HL-60 (cell line): ENCODE data around the gene FOXP2.

Source experiments
- CTCF ChIP-seq: IDR thresholded peaks from one replicate; pipeline ENCODE4 v1.5.1; 2011; ENCODE audit warnings: low read length, control low read depth, inconsistent platforms; ENCODE audit not compliant: insufficient read depth
- GABPA ChIP-seq: IDR thresholded peaks from 2 replicates; pipeline ENCODE4 v1.6.1; 2012; ENCODE audit warnings: low read depth
- POLR2AphosphoS5 ChIP-seq: IDR thresholded peaks from 2 replicates; pipeline ENCODE4 v1.6.1; 2012; ENCODE audit warnings: low read depth

GRCh38 chr7:114648117-114648516 lies 233.5 kb downstream of the FOXP2 start:
- TF ChIP-seq CTCF (no peak), GABPA (no peak), POLR2AphosphoS5 (no peak)
